Activated naive CD4-positive, alpha-beta T cell treated with Interleukin-2 at 50 U/mL for 16 hours (primary cell): Measurements from ENCODE around the gene DDC.

Experiments used
- DNase-seq: peaks from one replicate; pipeline ENCODE4 v3.0.0-alpha.2; 2020

Gene DDC, protein sequence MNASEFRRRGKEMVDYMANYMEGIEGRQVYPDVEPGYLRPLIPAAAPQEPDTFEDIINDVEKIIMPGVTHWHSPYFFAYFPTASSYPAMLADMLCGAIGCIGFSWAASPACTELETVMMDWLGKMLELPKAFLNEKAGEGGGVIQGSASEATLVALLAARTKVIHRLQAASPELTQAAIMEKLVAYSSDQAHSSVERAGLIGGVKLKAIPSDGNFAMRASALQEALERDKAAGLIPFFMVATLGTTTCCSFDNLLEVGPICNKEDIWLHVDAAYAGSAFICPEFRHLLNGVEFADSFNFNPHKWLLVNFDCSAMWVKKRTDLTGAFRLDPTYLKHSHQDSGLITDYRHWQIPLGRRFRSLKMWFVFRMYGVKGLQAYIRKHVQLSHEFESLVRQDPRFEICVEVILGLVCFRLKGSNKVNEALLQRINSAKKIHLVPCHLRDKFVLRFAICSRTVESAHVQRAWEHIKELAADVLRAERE

DNA sequence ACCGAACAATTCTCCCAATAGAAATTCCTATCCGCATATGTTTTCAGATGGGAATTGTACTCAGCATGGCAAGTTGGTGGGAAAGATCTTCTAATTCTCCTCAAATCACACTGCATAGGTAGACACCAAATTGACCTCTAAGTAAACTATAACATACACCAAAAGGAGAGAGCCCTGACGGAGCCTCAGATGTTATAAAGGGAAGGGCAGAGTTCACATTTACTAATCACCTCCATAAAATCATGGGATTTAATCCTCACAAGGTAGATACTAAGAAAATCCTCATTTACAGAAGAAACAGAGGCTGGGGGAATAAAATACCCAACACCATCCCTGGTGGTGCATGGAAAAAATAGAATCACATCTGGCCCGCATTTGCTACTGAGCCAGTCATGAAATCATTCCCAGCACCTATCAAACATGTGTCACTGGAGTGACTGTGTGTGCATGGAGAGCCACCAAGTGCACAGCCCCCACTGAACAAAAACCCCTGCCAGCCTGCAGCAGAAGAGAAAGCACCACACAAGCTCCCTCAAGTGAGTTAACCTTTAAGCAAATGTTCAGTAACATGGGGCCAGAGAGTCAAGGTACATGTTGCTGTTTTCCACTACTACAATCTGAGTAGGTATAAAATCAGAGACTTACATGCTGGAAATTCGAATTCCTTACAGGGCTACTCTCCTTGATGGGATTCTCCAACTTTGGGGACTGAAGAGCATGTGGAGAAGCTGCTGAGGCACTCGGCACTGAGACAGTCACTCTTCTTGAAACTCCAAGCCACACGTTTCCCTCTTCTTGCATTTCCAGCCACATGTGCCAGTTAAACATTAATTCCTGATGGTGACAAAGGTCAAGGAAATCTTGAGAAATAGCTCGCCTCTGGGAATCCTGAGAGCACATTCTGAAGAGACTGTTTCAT, at the start of gene DDC:
Gene DDC (minus strand): TSS at position 766 of the 919 bp plus-strand sequence. CDS start 21,320 bp downstream, outside the sequence.
- no peak for DNase-seq

DNA sequence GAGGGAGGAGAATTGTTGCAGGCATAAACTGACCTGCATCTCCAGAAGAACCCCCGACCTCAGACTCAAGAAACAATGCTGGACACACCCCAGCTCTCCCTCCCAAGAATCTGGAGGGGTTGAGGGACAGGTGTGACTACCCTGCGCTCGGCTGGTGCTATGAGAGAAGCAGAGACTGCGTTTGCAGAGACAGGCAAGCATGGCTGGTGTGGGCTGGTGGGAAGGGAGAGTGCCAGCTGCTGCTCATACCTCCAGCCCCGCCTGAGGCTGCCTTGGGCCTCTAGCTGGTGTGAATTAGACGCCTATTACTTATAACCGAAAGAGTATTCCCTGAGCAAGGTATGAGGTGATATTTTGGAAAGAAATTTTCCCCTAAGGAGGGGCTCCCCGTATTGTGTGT, 48.3 kb upstream of the DDC start:
- no peak for DNase-seq

DNA sequence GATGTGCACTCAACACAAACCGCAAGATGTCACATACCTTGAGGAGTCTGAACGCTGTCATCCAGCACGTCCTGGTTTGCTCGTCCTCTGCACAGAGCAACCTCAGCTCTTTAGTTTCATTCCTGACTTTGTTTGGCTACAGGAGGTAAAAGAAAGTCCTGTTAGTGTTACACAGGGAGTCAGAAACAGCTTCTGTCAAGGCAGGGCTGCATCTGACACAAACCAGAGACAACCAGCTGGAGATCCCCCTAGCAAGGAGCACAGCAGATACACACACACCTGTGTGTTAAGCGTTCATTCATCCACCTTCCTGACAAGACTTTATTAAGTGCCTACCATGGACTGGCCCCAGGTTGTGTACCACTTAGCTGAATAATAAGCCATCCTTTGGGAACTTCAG, 47.5 kb upstream of the DDC start:
- DNase-seq, result no peak

DNA sequence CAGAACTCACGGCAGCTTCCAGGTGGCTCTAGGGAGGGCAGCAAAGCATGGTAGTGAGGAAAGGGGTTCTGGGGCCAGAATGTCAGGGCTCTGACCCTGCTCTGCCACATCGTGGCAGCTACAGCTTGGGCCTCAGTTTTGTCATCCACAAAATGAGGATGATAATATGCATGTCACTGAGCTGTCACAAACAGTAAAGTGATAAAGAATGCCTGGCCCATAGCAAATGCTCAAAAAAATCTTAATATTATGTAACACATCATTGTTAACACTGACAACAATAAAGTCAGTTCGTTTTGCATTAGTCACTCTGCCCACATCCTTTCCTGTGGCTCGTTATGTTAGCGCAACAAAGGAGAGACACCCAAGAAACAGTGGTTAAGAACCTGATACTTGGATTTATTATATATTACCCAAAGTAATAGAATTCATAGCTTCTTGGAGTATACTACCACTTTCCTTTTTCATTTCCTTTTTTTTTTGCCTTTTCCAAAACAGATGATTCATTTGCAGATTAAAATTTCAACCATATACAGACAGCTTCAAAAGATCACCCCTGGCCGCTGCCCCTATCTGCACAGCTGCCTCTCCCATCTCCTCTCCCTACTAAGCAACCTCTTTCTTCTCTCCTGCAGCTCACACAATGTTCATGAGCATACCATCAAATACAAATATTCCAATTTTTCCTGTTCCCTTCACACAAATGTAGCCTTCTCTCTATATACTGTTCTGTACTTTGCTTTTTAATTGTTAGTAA, 45.5 kb upstream of the DDC start:
- peak; percentile 44 for DNase-seq

DNA sequence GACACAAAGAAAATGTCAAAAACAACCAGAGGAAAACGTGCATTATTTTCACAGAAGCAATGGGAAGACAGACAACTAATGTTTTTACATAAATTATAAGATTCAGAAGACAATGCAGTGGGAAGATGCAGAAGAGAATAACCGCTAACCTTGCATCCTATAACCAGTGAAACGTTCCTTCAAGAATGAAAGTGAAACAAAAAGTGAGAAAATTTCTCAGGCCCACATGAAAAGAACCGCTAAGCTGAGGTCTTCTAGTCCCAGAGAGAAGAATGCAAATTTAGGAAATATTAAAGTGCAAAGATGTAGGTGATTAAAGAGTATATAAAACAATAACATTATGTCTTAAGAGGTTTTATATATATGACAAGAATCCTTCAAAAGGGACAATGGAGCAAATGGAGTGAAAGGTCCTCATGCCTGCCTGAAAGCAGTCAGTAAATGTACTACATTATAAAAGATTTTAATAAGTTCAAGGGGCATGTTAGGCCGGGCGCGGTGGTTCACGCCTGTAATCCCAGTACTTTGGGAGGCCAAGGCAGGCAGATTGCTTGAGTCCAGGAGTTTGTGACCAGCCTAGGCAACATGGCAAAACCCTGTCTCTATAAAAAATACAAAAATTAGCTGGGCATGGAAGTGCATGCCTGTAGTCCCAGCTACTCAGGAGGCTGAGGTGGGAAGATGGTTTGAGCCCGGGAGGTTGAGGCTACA, 43.1 kb upstream of the DDC start:
- no peak for DNase-seq

DNA sequence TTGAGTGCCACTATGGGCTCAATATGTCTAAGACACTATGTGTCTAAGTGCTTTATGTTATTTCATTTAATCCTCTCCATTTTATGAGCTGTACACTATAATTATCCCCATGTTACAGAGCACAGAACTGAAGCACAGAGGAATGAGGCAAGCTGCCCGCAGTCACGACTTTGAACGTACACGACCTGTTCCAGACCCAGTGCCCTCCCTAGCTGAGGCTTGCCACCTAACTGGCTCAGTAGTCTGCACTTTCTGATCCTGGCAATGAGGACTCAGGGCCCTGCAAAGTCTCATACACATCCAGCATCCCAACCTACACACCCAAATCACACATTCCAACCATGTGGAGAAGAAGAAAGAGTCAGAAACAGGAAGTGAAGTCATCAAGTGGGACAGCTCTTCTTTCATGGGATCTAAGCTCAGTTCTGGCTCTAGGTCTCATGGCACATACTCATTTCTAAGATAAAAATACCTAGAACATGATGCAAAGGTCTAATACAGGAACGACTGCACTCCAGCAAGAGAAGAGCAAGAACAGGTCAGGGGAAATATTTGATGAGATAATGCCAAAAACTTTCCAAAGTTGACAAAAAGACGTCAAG, 42.4 kb upstream of the DDC start:
- no peak for DNase-seq

DNA sequence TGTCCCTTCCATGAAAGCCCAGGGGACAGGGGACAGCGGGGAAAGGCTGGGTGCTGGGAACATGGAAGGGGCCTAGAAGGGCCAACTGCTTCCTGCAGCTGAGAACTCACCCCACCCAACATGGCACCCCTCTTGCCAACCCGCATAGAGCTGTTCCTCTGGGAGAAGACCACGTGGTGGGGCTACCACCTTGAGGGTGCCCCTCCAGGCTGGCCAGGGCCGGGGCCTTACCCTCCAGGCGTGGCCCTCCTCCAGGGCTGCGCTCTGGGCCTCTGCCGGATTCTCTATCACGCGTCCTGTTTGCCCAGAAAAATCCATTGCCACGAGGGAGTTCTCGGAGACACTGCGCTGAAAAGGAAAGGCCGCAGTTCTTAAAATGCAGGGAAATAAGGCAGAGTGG, 39.9 kb upstream of the DDC start:
- DNase-seq, result no peak

DNA sequence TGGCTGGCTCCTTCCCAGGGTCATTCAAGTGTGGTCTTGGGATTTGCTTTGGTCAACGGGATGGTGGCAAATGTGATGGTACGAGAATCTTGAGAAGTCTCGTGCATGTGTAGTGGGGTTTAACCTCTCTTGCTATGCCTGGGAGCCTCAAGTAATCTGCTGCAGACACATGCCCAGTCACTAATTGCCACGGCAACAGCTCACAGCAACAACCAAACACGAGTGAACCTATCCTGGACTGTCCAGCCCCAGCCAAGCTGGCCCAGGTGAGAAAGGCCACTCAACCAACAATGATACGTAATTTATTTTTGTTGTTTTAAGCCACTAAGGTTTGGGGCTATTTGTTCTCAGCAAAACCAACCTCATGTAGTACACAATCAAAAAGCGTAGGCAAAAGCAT, 38.1 kb upstream of the DDC start:
- DNase-seq, result no peak

DNA sequence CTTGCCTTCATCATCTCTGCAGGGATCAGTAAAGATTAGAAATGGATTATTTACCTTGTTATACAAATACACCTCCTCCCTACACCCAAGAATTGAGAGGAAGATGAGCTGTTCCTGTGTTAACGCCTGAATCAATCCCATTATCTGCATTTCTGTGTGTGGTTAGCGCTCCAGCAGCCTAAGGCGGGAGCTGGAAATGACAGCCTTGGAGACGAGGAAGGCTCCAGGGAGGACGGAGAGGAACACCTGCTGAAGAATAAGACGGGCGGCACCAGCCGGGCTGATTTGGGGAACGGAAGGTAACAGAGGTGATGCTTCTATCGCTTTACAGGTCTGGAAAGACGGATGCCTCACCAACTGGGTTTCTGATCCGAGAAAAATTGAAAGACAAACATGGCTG, 34.2 kb upstream of the DDC start:
- DNase-seq, result no peak

DNA sequence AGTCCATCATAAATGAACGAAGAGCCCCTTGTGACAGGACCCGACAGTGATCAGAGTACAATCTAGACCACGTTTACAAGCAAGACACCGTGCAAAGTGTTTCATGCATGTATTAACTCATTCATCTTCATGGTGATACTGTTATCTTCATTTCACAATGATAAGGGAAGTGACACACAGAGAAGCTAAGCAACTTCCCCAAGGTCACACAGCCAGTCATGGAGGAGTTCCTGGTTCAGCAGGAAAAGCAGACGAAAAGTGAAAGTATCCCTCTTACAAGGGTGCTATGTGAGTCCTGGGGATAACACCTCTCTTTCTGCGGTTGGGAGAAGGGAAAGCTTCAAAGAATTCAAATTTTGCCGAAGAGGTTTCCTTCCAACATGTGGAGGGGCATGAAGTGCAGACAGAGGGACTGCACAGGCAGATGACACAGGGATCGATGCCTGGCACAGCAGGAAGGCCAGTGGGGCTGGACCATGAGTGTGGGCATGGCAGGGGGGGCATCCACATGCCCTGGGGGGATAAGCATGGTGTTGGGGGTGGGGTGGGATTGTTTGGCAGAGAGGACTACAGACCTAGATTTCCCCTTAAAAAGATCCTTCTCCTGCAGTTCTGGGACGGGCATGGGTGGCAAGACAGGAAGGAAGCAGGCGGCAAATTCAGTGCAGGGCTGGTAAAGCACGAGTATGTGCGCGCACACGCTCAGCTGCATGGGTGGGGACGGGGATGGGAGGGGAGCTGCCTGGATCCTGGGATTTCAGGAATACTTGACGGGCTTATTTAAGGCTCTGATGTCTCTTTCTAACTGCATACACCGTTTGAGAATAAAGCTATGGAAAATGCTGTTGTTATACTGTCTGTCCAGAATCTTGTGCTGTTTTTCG, 33.5 kb upstream of the DDC start:
- no peak for DNase-seq

DNA sequence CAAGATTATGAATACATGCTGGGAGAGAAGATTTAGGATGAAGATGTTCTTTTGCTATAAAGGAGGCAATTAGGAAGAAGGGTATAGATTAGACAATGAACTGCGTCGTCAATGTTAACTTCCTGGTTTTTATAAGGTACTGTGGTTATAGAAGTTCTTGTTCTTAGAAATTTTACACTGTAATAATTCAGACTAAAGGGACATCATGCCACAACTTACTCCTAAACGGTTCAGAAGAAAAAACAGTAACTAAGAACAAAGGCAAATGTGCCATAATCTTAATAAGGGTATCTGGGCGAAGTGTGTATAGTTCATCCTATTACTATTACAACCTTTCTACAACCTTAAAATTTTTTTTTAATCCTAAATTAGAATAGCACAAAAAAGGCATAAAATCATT, 31.3 kb upstream of the DDC start:
- DNase-seq, result no peak

DNA sequence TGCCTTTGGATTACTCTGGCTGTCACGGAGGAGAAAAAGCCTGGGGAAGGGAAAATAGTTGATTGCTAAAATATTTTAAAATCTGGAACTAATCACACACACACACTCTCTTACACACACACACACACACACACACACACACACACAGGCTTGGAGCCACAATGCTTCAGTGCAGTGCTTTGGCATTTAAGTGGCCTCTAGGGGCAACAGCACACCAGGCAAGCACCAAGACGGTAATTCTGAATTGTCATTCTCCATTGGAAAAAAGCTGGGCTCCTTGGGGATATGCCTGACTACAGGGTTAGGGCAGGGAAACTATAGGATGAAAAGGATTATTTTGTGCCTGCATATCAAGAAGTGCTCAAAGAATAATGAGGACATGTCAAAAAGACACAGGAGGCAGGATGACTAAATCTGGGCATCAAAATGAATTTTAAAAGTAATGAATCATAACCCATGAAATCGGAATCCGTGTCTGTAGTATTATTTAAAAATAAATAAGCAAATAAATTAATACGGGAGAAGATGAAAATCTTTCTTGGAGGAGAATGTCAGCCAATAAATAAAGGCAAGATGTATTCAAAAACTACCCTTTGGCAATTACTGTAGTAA, 30.4 kb upstream of the DDC start:
- no peak for DNase-seq

DNA sequence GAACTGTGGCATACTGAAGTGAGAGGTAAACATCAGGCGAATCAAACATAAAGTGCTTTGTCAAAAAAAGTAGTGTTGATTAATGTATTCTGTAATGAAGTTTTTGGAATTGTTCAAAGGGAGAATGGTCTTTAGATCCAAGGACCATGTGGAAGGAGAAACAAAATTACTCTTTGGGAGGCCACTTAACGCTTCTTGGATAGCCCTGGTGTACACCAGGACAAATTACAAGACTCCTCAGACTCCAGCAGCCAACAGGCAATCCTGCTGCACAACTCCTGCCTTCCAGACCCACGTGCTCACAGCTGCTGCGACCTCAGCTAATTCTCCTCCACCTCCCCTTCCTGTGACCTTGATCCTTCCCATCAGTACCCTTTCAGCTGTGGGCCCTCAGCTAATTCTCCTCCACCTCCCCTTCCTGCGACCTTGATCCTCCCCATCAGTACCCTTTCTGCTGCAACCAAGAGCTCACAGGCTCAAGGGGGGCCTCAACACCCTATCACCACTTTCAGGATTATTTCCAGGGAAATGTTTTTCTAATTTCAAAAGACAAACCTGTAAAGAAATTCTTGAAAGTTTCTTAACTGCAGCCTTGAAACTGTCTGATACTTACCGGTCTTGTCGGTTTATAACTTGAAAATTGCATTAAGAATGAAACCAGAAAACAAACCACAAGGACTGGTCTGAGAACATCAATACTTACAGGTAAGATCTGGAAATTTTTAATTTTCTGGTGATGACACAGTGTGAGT, 29.7 kb upstream of the DDC start:
- DNase-seq, result no peak

DNA sequence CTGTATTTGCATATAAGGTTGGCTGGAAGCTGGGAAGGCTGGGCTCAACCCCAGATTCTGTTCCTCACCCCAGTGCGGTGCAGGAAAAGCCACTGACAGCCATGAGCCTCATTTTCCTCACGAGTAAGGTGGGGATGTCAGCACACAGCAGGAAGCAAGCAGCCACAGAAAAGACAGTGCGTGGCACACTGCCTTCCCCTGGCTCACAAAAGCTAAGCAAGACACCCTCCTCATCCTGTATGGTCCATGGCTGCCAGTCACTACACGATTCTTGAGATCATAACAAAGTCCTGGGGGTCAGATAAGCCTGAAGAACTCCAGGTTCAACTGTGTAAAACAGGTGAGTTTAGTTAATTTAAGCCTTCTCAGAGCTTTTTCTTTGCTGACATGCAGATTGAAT, 28.9 kb upstream of the DDC start:
- DNase-seq, result no peak

DNA sequence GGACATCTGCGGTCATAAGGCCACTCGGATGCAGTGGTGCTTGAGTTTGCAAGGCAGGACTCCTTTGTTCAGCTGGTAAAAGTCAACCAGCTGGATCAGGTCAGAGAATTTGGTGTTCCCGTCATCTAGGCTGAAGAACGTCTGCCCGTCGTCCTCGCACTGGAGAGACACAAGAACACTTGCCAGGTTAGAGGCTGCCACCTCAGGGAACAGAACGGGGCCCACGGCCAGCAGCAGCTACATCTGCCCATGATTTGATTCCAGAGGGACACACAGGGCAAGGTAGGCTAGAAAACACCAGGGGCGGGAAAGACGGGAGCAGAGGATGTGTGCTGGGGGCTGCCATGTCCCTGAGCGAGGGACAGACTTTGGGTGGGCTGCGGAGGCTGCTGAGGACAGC, 27.7 kb upstream of the DDC start:
- no peak for DNase-seq

DNA sequence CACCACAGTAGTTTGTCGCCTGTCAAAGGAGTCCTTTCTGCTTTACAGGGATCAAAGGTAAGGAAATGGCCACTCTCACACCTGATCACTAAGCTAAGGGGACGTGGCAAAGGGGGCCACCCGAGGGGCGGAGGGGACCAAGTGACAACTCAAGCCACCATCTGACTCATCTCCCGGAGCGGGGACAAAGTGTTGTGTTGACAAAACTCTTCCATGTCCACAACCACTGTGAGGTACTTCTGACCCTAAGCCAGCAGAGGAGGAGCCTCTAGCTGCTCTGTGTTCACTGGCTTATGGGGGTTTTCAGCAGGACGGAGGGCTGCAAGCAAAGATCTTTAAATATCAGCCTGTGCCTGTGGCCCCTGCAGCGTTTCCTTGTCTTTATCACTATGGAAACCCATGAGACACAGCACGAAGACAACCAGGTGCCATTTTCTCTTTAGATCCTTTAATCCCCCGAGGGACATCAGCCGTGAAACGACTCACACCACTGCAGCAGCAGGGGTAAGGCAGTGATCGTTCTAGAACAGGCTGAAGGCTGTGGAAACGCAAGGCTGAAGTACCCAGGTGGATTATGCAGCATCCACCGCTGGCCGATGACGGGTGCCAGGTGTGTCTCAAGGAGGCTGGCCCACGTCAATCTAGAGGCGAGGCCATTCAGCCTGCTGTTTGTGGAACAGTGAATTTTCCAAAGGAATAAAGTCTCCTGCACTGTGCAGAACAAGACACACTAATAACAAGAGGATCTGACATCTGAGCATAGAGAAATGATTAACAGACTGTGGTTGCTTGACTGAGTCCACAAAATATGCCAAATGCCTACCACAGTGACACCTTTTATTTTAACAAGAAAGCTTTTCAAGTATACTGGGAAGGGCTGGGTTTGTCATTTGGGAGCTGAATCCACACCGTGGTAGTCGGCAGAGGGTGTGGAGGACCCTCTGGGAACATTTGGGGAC, 26.6 kb upstream of the DDC start:
- no peak for DNase-seq

DNA sequence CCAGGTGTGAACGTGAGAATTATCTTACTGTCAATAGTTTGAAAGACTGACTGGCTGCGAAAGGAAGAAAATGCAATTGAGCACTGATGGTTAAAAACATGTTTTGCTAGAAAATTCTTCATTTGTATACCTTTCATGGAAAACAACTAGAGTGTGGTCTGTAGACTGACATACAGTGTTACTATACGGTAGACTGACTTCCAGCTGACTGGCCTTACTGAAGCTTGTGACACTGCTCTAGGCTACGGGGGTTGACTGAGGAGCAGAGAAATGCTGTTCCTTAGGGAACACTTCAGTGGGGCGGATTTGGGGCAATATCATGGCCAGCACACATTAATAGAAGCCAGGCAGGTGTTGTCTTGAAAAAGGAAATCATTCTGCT, 25.9 kb upstream of the DDC start:
- no peak for DNase-seq

DNA sequence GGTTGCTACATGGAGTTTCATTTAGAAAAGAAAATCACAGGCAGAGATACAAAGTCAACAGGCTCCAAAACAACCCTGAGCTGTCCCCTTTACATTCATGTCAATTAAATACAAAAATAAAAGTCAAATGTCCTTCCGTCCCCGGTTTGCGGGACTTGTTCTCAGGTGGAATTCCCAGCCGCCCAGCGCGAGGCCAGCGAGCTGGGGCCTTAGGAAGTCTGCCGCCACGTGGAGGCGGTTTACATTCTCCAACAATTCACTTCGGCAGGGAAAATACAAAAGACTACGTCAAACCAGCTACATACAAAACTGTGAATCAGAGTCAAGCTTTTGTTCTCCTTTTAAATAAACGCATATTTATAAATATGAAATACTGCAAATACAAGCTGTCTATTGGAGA, 25.3 kb upstream of the DDC start:
- DNase-seq, result no peak

DNA sequence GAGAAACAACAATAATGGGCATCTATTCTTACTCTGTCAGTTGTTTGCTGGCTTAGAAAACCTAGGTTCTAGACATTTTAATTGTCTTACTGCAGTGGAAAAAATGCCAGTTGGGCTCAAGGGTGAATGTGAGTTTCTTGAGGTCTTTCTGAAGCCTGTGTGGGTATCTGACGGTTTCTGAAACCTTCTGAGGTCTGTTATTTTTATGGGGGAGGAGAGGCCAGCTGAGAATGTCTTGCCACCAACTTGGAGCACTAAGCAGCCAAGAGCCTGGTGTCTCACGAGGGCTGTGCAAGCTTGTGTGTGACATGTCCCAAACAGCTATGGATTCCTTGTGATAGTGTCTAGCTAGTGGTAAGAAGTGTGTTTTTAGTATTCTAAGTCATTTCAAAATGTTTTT, 24.2 kb upstream of the DDC start:
- DNase-seq, result no peak
